Gastrocnemius medialis (tissue), 4 donors: ENCODE data around the gene GNB5. TPM values are rescaled to one million over a fixed set of nuclear protein-coding genes. Genes with fewer than 3 reads are reported as not detected.

Experiments used
- ATAC-seq, 2 donors: fragments of 150-250 bp; one replicate each; pipeline ENCODE4 v1.9.1; 2016
- DNase-seq, 2 donors: peaks; one replicate each; pipeline ENCODE4 v3.0.0-alpha.2; 2019
- H3K27ac ChIP-seq, 4 donors: fragments of 200-600 bp; sonication (generic); 1 replicate in 1 of 4; 2 replicates in 3 of 4; pipeline ENCODE4 v1.5.1; 2016 to 2018; ENCODE audit warnings: mild to moderate bottlenecking in 2 of 4, moderate library complexity in 1 of 4
- H3K27me3 ChIP-seq, 3 donors: fragments of 200-600 bp; sonication (generic) in 2 of 3; 1 replicate in 1 of 3; 2 replicates in 2 of 3; pipeline versions ENCODE4 v1.5.1 to v1.6.0; 2016 to 2019; ENCODE audit warnings: mild to moderate bottlenecking in 1 of 3, moderate library complexity in 1 of 3
- H3K36me3 ChIP-seq, 2 donors: fragments of 200-600 bp; sonication (generic) in 1 of 2; one replicate each; pipeline ENCODE4 v1.5.1; 2017 to 2018
- H3K4me1 ChIP-seq, 2 donors: fragments of 200-600 bp; sonication (generic) in 1 of 2; one replicate each; pipeline ENCODE4 v1.5.1; 2016 to 2017; ENCODE audit warnings: mild to moderate bottlenecking in 2 of 2
- H3K4me3 ChIP-seq, 4 donors: fragments of 200-600 bp; sonication (generic) in 3 of 4; 1 replicate in 1 of 4; 2 replicates in 3 of 4; pipeline ENCODE4 v1.5.1; 2016 to 2019; ENCODE audit warnings: mild to moderate bottlenecking in 2 of 4
- H3K9me3 ChIP-seq, 3 donors: fragments of 200-600 bp; sonication (generic) in 2 of 3; 1 replicate in 1 of 3; 2 replicates in 2 of 3; pipeline ENCODE4 v1.5.1; 2016 to 2019
- POLR2A ChIP-seq, 2 donors: fragments of 450-650 bp; IDR thresholded peaks; one replicate each; pipeline ENCODE4 v1.6.1; 2017; ENCODE audit warnings: antibody characterized with exemption in 2 of 2, mild to moderate bottlenecking in 2 of 2, moderate library complexity in 2 of 2
- in situ Hi-C, 4 donors: fragments of 200-750 bp; cut with MboI; loops; one replicate each; pipeline versions ENCODE4 v1.15.0 to v1.8.0; 2017; ENCODE audit warnings: low sequenced_read_pairs in 4 of 4
- intact Hi-C: fragments of 100-400 bp; cut with DNase I; formaldehyde crosslinking; loops from one replicate; pipeline ENCODE4 v1.15.1; 2023; ENCODE audit warnings: low total_unique reads
- total RNA-seq, 4 donors: library from RNA; depleted of rRNA; stranded (reverse); fragments of >200 nt; gene quantifications; one replicate each; pipeline versions ENCODE4 v1.1.0 to v1.2.3, GENCODE V29; 2016
- TF ChIP-seq, protein P1 (sequence below), 5 experiments: fragments of 450-650 bp in 3 of 5; fragments of 200-600 bp in 2 of 5; sonication (generic) in 2 of 5; IDR thresholded peaks in 4 of 5; conservative IDR thresholded peaks in 1 of 5; 1 replicate in 4 of 5; 2 replicates in 1 of 5; pipeline ENCODE4 v1.5.1; 2016 to 2019; ENCODE audit warnings: antibody characterized with exemption in 5 of 5, mild to moderate bottlenecking in 3 of 5, moderate library complexity in 3 of 5

The GNB5 gene
- total RNA-seq, 4 donors from 2014 or later, result 2.9 to 4.6 (median 3.6) TPM

GRCh38 chr15:52078197-52078875 is 112.9 kb downstream of the GNB5 start:
- Histone ChIP-seq H3K4me1 (no peaks in the 10 kb centered on the region), H3K27ac (no peak overlapping the region), H3K4me3 (no peak overlapping the region), H3K9me3 (no peaks in the 10 kb centered on the region), H3K27me3 (no peaks in the 10 kb centered on the region), H3K36me3 (no peaks in the 10 kb centered on the region)
- in situ Hi-C loops, result loop anchor here (5.0 to 25.0 kb wide), 3 partner anchors 91 to 111 kb away; no protein-coding TSS in a partner anchor
- ATAC-seq (peak in 1 of 2 donors; percentile 40), DNase-seq (no peak)
- TF ChIP-seq POLR2A (IDR thresholded peaks at IDR 0.05), result no peak
- TF ChIP-seq, protein P1, sequence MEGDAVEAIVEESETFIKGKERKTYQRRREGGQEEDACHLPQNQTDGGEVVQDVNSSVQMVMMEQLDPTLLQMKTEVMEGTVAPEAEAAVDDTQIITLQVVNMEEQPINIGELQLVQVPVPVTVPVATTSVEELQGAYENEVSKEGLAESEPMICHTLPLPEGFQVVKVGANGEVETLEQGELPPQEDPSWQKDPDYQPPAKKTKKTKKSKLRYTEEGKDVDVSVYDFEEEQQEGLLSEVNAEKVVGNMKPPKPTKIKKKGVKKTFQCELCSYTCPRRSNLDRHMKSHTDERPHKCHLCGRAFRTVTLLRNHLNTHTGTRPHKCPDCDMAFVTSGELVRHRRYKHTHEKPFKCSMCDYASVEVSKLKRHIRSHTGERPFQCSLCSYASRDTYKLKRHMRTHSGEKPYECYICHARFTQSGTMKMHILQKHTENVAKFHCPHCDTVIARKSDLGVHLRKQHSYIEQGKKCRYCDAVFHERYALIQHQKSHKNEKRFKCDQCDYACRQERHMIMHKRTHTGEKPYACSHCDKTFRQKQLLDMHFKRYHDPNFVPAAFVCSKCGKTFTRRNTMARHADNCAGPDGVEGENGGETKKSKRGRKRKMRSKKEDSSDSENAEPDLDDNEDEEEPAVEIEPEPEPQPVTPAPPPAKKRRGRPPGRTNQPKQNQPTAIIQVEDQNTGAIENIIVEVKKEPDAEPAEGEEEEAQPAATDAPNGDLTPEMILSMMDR (IDR thresholded peaks at IDR 0.05 in 4 of 5, conservative IDR thresholded peaks at IDR 0.05 in 1 of 5), result no peak
- intact Hi-C loops, result loop anchor here (2.0 kb wide), 1 partner anchor 190 kb away; no protein-coding TSS in a partner anchor

GRCh38 chr15:52076889-52077781 is 114.1 kb downstream of the GNB5 start:
- Histone ChIP-seq H3K27ac (no peak overlapping the region), H3K4me1 (no peaks in the 10 kb centered on the region), H3K27me3 (no peaks in the 10 kb centered on the region), H3K36me3 (no peaks in the 10 kb centered on the region), H3K9me3 (no peaks in the 10 kb centered on the region), H3K4me3 (no peak overlapping the region)
- in situ Hi-C loops (loop anchor here (5.0 to 25.0 kb wide), 3 partner anchors 90 to 110 kb away; no protein-coding TSS in a partner anchor), intact Hi-C loops (no loop called here)
- no peak for DNase-seq
- no peak for ATAC-seq
- TF ChIP-seq, protein P1 (IDR thresholded peaks at IDR 0.05 in 4 of 5, conservative IDR thresholded peaks at IDR 0.05 in 1 of 5), result no peak
- TF ChIP-seq POLR2A (IDR thresholded peaks at IDR 0.05), result no peak

GRCh38 chr15:52071570-52071969 is 119.6 kb downstream of the GNB5 start:
- Histone ChIP-seq H3K4me1 (no peaks in the 10 kb centered on the region), H3K36me3 (no peaks in the 10 kb centered on the region), H3K9me3 (no peaks in the 10 kb centered on the region), H3K27ac (peak overlapping the region in 1 of 4 donors; percentile 15), H3K4me3 (no peak overlapping the region), H3K27me3 (no peaks in the 10 kb centered on the region)
- ATAC-seq (peak; percentile 91), DNase-seq (peak; percentile 46 to 49)
- intact Hi-C loops (no loop called here), in situ Hi-C loops (loop anchor here in 2 of 4 donors (10.0 kb wide), 1 partner anchor 87 kb away; no protein-coding TSS in a partner anchor)
- TF ChIP-seq POLR2A (IDR thresholded peaks at IDR 0.05), result no peak
- TF ChIP-seq, protein P1 (IDR thresholded peaks at IDR 0.05 in 4 of 5, conservative IDR thresholded peaks at IDR 0.05 in 1 of 5), result no peak

GRCh38 chr15:52069559-52069958 is 121.6 kb downstream of the GNB5 start:
- DNase-seq, result no peak
- in situ Hi-C loops, result no loop called here
- H3K27ac ChIP-seq, result no peak overlapping the region
- no peaks in the 10 kb centered on the region for H3K9me3 ChIP-seq
- intact Hi-C loops, result no loop called here
- H3K36me3 ChIP-seq, result peaks cover 0 to 9% of the 10 kb centered on the region in 2 donors
- no peaks in the 10 kb centered on the region for H3K27me3 ChIP-seq
- H3K4me3 ChIP-seq, result no peak overlapping the region
- TF ChIP-seq POLR2A (IDR thresholded peaks at IDR 0.05), result no peak
- TF ChIP-seq, protein P1 (IDR thresholded peaks at IDR 0.05 in 4 of 5, conservative IDR thresholded peaks at IDR 0.05 in 1 of 5), result no peak
- no peak for ATAC-seq
- no peaks in the 10 kb centered on the region for H3K4me1 ChIP-seq
